IPS DF 4.7 (cell line): Measurements from ENCODE around the gene SDR42E1.

ENCODE experiments used
- DNase-seq: peaks from one replicate; pipeline ENCODE4 v3.0.0-alpha.2; 2013; ENCODE audit warnings: low spot score; ENCODE audit errors: extremely low read depth

SDR42E1 gene, protein sequence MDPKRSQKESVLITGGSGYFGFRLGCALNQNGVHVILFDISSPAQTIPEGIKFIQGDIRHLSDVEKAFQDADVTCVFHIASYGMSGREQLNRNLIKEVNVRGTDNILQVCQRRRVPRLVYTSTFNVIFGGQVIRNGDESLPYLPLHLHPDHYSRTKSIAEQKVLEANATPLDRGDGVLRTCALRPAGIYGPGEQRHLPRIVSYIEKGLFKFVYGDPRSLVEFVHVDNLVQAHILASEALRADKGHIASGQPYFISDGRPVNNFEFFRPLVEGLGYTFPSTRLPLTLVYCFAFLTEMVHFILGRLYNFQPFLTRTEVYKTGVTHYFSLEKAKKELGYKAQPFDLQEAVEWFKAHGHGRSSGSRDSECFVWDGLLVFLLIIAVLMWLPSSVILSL

DNA sequence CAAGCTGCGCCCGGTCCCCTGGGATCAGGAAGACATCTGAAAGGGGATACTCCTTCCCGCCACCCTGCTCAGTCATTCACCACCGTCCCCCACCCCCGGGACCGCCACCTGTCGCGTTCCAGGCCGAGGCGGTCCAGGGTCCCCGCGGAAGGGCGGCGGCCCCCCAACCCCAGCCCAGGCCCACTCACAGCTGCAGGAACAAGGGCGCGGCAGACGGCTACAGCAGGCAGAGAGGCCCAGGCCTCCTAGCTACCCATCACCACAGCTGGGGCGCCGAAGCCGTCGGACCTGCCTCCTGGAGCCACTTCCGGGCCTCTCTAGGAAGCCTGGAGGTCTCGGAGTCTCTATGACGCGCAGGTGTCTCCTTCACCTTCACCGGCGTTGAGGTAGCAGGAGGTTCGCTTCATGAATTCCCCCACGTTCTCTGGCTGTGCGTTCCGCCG is at the start of gene SDR42E1:
Gene SDR42E1 (minus strand): TSS at position 272 of the 443 bp plus-strand sequence. CDS start 10,612 bp downstream, outside the sequence.
- no peak for DNase-seq

DNA sequence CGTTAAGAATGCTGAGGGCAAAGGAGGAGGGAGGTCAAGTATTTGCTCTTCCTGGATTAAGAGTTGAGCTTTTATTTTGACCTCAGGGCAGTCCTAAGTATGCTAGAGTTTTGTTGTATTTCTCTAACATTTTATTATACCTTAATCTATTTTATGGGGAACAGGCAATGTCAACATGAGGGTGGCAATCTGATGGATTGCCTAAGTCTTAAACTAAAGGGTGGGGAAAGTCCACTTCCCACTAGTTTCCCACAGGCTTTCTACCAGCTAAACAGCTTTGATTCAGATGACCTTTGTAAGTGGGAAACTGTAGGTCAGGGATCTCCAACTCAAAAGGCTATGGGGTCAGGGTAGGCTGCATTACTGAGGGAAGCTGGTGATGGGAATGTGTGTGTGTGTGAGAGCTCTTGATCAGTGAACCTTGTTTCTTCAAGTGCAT is 48.7 kb upstream of the SDR42E1 start:
- no peak for DNase-seq

DNA sequence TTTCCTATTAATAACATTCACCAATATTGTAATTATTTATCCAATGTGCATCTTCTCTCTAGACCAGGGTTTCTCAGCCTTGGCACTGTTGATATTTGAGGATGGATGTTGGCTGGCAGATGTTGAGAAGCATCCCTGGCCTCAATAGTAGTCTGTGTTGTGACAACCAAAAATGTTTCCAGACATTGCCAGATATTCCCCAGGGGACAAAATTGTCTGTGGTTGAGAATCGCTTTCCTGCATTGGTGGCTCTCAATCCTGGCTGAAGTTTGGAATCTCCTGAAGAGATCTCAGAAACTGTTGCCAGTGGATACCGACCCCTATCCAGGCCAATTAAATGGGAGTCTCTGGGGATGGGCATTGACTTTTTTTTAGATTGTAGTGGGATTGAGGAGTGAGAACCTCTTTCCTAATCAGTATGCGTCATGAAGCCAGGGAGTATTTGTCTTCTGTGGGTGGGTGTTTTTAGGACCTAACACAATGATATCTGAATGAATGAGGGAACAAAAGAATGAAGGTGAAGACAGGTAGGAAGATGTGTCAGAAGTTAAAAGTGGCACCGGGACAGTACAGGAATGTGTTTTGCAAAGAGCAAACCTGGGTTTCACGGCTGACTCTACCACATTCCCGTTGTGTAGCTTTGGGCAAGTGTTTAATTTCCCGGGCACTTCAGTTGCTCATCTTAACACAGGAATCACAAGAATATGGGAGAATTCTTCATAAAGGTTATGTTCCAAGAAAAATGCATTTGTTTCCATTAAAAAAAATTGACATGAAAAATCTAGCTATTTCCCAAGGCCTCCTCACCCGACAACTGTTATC is 48.1 kb upstream of the SDR42E1 start:
- no peak for DNase-seq

DNA sequence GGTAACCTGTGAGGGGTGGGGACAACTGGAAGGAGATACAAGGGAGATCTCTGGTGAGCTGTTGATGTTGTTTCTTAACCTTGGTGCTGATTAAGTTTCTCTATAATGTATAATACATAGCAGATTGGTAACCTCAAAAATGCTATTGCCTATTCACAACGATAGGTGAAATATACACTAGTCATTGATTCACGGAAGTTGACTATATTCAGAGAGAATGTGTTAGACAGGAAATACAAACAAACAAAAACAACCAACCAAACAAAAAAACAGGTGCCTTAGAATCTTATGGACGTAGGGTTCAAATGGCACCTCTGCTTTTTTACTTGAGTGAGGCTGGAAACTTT is 45.3 kb upstream of the SDR42E1 start:
- no peak for DNase-seq

DNA sequence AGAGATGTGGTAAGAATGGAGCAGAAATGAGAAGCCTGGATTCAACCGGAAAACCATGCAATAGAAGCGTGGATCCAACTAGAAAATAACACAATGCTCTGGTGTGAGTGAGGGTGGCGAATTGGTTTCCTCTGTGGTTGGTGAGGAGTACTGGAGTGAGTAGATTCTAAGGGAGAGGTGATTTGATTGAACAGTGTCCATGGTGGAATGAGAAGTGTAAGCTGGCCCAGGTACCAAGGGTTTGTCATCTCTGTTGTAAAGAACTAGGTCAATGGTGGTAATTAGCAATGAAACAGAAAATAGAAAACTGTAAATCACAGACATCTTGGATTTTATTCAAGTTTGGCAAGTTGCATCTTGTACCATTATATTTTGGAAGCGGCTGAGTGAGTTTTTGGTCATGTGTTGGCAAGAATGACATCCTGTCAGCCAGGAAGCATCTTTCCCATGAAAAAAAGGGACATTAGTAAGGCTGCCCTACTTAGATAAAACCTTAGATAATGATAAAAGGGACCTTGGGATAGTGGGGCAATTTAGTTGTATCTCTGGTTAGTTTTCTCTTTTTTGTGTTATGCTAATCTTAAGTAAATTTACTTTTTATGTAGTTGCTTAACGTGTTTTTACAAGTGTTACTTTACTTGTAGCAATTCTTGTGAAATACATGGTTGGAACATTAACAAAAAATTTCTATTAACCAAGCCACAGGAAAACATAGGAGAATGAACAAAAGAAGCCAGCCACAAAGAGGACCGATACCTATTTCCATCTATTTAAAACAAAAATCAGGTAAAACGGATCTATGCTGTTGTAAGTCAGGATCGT is 44.7 kb upstream of the SDR42E1 start:
- no peak for DNase-seq

DNA sequence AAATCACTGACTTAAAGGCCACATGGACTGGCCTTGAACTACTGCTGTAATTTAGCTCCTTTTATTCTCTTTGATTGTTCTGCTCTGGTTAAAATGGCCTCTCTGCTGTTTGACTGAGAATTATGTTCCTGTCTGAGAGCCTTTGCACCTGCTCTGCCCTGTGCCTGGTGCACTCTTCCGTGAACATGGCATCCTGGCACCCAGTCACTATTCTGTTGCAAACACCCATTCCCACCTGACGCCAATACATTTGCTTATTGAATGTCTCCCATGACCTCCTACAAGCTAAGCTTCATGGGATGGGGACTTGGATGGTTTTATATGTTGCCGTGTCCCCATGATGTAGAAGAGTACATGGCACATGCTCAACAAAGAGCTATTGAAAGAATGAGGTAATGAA is 43.8 kb upstream of the SDR42E1 start:
- no peak for DNase-seq

DNA sequence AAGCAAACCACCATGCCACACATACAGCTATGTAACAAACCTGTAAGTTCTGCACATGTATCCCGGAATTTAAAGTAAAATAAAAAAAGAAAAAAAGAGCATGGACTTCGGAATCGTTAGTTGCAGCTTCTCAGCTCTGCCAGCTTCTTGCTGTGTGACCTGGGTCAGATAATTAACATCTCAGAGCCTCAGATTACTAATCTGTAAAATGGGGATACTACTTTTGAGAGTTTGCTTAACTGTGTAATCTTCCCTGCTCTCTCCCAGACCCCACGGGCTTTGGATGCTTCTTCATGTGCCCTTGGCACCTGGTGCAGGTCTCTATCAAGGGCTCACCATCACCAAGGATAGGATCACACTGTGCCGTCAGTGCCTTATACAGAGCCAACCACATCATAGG is 40.4 kb upstream of the SDR42E1 start:
- DNase-seq, result no peak

DNA sequence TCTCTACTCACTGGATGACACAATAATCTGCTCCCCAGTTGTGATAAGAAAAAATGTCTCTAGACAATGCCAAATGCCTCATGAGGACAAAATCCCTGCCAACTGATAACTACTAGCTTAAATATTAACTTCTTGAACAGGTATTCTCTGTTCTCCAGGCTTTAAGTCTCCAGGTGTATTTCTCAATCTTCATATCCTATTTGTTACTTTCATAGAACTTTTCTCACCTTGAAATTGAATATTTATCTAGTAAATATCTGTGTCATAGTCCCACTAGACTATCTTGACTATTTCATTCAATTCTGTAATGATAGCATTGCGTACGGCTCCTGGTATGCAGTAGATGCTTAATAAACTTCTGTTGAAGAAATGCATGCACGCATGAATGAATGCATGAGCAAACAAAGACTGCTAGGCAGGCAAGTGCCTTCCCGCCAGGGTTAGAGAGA is 39.7 kb upstream of the SDR42E1 start:
- DNase-seq, result no peak

DNA sequence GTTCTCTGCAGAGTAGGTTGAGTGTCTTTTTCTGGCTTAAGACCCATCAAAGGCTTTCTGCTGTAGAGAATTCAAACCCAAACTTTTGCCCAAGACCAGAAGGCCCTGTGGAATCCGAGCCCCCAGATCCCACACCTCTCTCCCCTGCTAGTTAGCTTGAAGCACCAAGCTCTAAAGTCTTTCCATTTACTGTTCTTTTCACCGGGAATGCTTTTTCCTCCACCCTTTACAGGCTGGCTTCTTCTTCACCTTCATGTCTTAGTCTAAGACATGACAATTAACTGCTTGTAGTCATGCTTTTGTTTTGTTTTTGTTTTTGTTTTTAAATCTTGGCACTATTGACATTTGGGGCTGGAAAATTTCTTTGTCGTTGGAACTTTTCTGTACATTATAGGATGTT is 39.2 kb upstream of the SDR42E1 start:
- DNase-seq, result no peak

DNA sequence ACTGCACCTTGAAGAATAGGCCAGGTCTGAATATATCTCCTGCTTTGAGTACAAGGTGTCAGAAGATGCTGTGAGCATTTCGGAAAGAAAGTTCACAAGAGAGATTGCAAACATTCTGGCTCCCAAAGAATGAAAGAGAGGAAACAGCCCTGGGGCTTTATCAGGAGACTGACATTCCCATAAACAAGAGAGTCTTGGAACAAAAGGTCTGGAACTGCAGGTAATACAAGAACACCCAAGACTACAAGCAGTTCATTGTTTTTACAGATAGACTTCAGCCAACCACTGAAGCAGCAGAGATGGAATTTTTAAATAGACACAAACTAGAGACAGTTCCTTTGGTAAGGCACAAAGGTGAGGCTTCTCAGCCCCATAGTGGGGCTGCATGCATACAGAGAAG is 38.2 kb upstream of the SDR42E1 start:
- DNase-seq, result no peak

DNA sequence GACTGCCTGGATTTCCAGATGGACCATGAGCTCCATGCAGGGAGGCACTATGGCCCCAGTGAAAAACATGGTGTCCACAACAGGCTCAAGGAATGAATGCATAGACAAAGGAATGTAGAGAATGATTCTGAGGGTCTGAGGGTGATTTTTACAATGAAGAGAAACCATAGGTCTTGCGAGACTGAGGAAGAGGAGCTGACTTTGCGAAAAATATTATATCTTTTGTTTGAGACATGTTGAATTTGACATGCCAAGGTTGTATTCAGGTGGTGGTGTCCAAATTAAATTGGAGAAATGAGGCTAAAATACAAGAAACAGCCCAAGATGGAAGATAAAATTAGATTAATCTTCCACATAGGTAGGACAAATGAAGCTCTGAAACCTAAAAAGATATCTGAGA is 36.5 kb upstream of the SDR42E1 start:
- DNase-seq, result no peak

DNA sequence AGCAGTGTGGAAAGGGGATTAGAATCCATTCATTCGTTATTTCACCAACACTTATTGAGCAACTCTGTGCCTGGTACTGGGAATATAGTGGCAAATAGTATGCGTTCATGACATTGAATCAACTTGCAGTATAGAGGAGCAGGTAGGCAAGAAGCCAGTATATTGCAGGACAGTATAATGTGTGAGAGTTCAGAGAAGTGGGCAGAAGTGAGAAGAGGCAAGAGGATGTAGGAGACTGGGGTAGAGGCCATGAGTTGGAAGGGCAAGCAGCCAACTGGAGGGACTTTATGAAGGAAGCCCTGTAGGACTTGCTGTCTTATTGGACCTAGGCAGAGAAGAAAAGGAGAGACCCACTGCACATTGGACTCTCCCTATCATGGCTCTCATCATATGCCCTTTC is 36.1 kb upstream of the SDR42E1 start:
- no peak for DNase-seq

DNA sequence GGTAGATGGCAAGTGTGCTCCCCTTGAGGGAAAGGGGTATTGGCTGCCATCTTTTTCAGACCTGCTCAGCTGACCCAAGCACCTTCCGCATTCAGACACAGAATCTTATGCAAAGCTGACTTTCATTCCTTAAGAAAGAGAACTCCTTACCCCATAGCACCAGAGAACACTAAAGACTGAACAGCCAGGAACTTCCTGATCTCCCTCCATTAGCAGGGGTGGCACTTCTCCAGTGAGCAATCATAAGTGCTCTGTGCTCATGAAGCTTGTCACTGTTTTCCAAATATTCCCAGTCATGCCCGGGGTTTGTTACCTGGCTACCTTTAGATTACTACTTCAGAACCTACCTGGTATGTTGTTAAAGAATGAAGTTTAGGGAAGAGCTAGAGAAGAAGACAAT is 35.7 kb upstream of the SDR42E1 start:
- no peak for DNase-seq

DNA sequence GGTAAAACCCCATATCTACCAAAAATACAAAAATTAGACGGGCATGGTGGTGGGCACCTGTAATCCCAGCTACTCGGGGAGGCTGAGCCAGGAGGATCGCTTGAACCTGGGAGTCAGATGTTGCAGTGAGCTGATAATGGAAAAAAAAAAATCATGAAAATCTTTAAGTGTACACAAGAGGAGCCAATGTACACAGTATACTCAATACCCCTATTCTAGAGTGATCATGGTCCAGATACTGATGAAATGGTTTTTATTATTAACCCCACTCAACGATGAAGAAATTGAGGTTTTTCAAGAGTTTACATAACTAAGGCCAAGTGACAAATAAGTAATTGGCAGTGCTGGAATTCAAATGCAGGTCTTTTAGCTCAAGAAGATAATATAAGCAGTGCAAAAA is 35.3 kb upstream of the SDR42E1 start:
- no peak for DNase-seq

DNA sequence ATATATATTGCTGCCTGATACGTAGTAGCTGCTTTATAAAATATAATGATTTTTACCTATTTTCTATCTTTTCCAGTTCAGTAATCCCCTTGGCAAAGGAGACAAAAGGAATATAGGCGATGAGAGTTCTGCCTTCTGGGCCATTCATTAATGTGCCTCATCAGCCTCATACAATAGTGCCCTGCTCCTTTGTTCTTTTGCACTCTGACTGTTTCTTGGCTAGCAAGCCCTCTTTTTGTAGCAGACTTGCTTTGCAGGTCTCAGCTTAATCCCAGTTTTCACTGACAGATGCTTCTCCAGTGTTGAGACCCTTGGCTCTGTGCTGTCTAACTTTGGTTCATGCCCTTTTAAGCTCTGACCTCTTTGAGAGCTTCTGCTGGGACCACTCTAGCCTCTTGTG is 34.2 kb upstream of the SDR42E1 start:
- no peak for DNase-seq

DNA sequence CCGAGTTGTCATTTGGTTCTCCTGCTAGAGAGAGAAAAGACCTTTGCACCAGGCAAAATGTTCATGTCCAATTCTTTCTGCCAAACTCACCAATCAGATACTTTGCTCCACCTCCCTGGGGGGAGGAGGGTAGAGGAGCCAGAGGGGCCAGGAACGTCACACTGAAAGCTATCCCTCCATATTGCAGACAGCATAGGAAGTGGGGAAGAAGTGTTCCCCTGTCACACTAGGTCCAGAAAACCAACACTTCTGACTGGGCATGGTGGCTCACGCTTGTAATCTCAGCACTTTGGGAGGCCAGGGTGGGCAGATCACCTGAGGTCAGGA is 33.3 kb upstream of the SDR42E1 start:
- no peak for DNase-seq

DNA sequence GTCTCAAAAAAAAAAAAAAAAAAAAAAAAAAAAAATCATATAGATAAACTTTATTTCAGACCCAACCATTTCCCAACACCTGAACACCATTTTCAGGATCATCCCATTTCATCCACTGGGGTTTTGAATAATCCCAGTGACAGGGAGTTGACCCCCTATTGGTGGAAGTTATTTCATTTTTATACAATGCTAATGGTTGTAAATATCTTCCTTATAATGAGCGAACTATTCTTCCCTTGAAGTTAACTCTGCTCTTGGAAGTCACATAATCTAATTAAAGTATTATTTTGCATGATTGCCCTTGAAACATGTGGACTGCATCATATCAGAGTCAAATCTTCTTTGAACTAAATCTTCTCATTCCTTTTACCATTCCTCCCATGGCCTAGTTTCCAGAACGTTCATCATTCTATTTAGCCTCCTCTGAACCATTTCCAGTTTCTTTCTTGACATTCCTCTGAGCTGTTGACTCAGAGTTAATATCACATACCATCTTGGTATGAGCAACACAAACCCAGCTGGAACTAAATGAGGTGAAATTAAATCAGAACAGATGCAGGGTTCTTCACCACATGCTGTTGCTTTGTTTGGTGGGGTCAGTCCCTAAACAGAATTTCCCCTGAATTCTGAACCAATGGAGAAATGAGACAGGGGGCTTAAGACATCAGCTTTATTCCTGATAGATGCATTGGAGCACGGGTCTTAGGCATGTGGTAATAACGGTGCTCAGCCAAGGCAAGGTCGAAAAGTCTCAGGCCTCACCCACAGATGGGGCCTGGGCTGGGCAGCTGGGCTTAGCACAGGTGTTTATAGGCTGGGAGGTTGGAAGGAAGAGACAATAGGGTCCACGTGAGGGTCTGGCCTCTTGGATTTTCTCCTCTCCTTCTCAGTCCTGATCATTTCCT is 32.7 kb upstream of the SDR42E1 start:
- no peak for DNase-seq

DNA sequence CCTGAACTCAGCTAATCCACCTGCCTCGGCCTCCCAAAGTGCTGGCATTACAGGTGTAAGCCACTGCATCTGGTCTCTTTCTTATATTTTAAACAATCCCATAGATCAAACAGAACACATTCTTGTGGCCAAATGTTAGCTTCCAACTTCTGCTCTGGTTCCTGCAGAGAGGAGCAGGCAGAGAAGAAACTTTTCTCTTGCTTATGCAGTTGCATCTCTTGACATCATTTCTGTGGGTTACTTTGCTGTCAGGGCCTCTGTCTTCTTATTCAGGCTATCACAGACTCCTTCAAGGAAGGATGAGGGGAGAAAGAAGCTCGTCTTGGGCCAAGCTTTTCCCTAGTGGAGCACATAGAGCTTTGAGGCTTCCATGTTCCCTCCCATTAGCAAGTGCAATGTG is 31.6 kb upstream of the SDR42E1 start:
- DNase-seq, result no peak

DNA sequence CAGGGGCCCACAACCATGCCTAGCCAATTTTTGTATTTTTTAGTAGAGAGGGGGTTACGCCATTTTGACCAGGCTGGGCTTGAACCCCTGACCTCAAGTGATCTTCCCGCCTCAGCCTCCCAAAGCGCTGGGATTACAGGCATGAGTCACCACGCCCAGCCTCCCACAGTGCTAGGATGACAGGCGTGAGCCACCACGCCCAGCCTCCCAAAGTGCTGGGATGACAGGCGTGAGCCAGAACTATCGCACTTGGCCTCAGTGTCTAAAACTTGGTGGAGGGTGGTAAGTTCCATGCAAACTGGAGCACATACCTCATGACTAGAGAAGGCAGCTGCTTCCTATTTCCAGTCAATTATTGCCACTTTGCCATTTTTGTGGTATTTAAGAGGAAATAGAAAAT is 30.9 kb upstream of the SDR42E1 start:
- DNase-seq, result no peak

DNA sequence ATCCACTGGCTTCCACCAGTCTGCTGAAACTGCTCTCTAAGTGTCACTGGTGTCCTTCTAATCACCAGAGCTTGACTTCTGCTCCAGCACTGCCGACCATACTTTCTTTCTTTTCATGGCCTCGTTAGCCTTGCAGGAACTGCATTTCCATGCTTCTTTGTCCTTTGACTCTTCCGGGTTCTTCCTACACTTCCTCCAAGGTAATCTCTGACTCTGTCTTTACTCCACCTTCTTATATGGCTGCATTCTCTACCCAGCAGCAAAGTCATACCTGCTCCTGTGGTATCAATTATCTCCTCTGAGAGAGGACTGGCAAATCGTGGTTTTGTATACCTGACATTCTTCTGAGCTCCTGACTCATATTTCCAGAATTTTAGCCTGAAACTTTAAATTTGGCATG is 30.3 kb upstream of the SDR42E1 start:
- no peak for DNase-seq

DNA sequence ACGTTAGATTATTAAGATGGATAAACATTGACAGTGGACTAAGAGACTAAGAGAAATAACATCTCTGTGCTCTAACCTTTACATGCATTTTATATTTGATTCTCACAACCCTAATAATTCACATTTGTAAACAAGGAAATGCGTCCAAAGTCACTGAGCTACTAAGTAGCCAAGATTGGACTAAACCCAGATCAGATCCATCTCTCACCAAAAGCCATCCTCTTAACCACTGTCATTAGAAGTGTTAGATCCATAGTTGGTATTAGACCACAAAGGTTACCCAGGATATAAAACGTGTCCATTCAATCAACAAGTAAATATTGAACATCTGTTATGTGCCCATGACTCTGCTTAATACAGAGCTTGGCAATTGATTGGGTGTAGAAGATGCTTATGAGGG is 29.0 kb upstream of the SDR42E1 start:
- DNase-seq, result no peak
